Measurements from ENCODE around the gene DOCK1.

Gene DOCK1

DNA sequence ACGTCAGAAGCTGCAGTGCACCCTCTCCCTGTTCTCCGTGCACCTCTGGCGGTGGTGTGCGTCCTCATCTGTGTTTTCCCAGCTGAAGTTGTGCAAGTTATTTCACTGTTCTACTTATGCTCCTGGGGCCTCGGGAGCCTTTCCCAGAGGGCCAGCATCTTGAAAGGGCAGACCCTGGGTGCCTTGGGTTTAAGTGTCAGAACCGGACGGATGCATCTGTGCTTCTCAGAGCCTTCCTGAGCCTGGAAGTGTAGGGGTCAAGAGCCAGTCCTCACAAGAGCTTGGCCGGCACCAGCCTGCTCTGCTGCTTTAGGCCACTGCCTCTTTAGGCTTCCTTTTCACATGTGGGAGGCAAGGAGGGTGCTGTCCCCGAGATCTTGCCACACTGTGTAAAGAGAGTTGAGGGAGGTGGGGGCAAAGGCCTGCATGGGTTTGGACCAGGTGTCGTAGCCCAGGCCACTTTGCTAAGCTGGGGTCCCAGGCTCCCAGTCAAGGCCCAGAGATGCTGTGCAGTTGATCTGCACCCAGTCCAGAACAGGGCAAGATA is 515.0 kb downstream of the DOCK1 start:
- no peak for DNase-seq (ENCODE audit: low read depth, low spot score)

- DNase-seq (ENCODE audit: low read depth, low spot score): no peak
Measured at GRCh38 chr10:127423218-127423915, 518.1 kb downstream of the DOCK1 start.

DNA sequence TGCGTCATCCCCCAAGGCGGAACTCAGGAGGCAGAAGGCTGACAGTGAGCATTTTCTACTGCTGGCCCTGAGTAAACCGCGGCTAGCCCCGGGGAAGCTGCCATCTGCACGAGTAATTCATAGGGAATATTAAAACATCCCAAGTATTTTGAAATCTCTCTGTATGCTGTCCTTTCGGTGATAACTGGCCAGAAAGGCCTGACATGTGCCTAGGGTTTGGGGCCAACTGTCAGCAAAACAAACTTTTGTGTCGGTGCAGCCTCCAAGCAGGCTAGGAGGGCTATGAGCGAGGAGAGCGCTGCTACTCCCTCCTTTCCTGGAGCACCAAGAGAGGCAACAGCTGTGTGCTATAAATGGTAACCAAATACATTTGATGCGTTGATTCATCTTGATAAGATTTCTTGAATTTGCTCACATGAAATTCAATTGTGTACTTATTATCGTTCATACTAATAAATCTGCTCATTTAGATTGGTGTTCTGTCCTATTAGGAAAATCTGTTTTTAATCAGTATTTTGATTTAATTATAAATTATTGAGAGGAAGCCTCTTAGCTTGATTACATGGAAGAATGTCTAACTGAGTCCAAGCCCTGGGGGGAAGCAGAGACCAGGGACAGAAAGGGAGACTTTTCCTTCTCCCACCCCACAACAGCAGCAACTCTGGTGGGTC is 519.5 kb downstream of the DOCK1 start:
- no peak for DNase-seq (ENCODE audit: low read depth, low spot score)

GRCh38 chr10:127426746-127427145 is 521.5 kb downstream of the DOCK1 start:
- DNase-seq (ENCODE audit: low read depth, low spot score): no peak

DNA sequence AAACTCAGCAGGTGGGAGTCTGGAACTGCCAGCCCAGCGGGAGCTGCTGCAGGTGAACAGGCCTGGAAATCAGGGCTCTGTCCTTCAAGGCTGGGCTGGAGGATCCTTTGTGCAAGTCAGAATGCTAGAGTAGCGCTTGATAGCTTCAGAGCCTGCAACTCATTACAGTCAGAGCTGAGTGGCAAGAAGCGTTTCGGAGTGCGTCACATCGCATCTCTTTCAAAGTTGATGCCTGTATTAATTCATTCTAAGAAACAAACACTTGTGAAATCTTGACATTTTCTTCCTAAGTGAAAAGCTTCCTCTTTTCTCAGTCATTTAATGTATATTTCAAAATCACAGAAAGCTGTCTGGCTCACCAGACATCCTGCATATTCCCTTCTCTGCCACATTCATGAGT is 522.7 kb downstream of the DOCK1 start:
- DNase-seq (ENCODE audit: low read depth, low spot score): no peak

- no peak for DNase-seq (ENCODE audit: low read depth, low spot score)
Measured at GRCh38 chr10:127428385-127428980, 523.3 kb downstream of the DOCK1 start.

DNA sequence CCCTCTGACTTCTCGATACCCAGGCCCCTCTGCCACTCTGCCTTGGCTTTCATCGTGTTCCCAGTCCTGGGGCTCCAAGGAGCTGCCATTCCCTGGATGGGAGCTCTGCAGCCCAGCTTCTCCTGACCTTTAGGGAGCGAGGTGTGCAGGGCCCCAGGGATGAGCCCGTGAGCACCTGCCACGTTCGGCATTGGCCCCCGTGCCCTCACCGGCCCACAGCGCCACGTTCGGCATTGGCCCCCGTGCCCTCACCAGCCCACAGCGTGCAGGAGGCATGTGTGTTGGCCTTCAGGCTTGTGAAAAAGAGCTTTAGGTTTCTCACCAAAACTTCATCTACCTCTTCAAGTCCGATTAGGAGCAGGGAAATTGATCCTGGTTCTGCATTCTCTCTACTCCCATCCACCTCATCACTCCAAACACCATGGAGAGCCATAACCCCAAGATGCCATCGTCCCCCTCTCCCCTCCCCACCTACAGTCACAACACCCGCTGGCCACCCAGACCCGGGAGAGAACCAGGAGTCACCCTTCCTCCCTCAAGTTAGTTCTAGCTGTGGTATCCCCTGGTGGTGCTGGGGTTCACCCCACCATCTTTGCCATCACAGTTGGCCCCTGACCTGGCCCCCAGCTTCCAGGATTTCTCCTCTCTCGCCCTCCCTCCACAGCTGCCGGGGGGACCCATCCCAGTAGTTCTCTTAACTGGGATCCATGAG is 524.5 kb downstream of the DOCK1 start:
- DNase-seq (ENCODE audit: low read depth, low spot score): no peak

DNA sequence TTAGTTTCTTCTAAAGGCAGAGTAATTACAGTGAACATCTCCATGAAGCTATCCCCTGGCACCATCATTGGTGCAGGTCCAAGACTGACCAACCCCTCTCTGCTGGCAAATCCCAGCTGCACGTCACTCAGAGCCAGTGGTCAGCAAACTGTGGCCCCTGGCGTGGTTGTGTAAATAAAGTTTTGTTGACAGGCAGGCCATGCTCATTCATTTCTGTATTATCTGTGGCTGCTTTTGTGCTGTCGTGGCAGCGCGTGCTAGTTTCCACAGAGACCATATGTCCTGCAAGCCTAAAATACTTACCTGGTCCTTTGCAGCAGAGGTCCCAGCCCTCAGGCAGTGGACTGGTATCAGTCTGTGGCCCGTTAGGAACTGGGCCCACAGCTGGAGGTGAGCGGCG is 526.3 kb downstream of the DOCK1 start:
- DNase-seq (ENCODE audit: low read depth, low spot score): no peak

- DNase-seq (ENCODE audit: low read depth, low spot score): no peak
Measured at GRCh38 chr10:127434006-127434405, 528.8 kb downstream of the DOCK1 start.

- DNase-seq (ENCODE audit: low read depth, low spot score): no peak
Measured at GRCh38 chr10:127435246-127435645, 530.0 kb downstream of the DOCK1 start.

GRCh38 chr10:127440371-127440770 is 535.1 kb downstream of the DOCK1 start:
- DNase-seq (ENCODE audit: low read depth, low spot score): no peak

GRCh38 chr10:127441350-127442219 is 536.4 kb downstream of the DOCK1 start:
- DNase-seq (ENCODE audit: low read depth, low spot score): no peak

GRCh38 chr10:127442220-127442525 is 536.9 kb downstream of the DOCK1 start:
- DNase-seq (ENCODE audit: low read depth, low spot score): no peak

GRCh38 chr10:127444155-127444554 is 538.9 kb downstream of the DOCK1 start:
- no peak for DNase-seq (ENCODE audit: low read depth, low spot score)

DNA sequence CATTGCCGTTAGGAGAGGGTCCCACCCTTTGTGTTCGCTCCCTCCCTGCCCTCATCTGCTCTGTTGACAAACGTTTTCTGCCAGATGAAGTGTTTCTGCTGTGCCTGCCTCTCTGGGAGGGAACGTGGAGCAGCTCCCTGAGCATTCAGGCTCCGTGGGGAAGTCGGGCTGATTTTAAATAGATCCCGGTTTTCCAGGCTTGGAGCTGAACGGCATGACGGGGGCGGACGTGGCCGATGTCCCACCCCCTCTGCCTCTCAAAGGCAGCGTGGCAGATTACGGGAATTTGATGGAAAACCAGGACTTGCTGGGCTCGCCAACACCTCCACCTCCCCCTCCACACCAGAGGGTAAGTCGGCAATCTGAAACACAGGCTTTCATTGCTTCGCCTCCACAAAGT is 542.0 kb downstream of the DOCK1 start:
- DNase-seq (ENCODE audit: low read depth, low spot score): no peak

DNA sequence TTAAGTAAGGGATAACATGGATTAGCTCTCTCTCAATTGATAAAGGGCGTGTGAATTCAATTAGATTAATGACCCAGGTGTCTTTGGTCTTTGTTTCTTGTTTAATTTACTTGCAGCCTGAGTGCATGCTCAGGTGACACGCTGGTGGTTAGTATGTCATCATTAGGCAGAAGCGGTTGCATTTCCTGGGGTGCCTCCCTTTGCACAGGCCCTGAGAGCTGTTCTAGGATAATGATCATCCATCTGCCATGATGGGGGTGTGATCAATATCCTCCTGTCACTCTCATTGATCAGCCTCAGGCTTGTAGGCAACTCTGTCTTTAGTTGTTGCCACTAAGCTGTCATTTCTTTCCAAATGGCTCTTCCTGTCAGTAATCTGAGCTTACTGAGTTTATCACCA is 544.3 kb downstream of the DOCK1 start:
- no peak for DNase-seq (ENCODE audit: low read depth, low spot score)

DNA sequence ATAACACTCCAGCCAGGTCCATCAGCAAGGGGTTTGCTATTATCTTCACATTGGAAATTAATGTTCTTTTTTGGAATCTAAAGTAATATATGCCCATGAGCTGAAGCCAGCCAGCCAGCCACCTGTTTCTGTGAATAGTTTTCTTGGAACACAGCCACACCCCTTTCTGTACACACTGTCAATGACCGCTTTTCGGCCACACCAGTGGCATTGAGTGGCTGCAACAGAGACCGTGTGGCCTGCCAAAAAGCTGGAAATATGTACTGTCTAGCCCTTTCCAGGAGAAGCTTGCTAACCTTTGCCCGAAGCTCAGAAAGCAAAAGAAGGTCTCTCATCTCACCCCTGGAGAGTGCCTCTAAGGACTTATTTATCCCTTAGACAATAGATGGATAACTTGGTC is 545.4 kb downstream of the DOCK1 start:
- no peak for DNase-seq (ENCODE audit: low read depth, low spot score)

GRCh38 chr10:127451628-127452027 is 546.4 kb downstream of the DOCK1 start:
- no peak for DNase-seq (ENCODE audit: low read depth, low spot score)

DNA sequence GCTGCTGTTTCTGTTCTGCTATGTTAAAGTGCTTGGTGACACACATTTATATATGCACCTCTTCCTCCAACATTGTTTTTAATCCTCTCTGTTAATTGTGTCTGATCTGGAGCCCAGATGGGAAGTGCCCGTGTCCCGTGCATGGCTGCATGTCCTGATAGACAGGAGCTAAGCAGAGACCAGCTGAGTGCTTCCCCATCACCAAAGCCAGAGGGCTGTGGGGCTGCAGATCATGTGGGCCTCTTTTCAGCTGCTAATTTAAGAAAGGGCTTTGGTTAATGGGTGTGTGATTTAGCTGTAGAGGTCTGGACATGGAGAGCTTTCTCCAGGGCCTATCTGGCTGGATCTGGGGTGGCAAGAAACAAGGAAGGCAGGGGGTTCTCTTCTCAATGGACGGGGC is 547.3 kb downstream of the DOCK1 start:
- no peak for DNase-seq (ENCODE audit: low read depth, low spot score)

DNA sequence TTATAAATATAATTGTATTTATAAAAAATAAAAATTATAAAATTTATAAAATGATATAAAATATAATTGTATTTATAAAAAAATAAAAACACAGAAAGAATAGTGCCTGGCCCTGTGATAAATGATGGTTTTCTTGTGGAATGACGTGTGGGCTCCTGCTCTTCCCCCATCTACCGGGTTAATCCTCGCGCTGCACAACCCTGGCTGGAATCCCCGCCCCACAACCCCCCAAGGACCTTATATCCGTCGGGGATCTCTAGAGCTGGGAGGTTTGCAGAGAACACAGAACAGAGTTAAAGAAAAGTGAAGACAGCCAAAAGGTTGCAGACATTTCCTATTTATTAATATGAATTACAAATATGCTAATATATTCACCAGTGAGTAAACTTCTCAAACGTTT is 548.5 kb downstream of the DOCK1 start:
- no peak for DNase-seq (ENCODE audit: low read depth, low spot score)

GRCh38 chr10:127456122-127456521 is 550.9 kb downstream of the DOCK1 start:
- DNase-seq (ENCODE audit: low read depth, low spot score): no peak
